HEK293T (cell line): Measurements from ENCODE around the gene TENM3.

Experiments used
- BHLHE40 ChIP-seq: fragments of 450-650 bp; IDR thresholded peaks from 2 replicates; pipeline ENCODE4 v1.6.1; 2016; ENCODE audit warnings: mild to moderate bottlenecking, moderate library complexity, borderline replicate concordance
- L3MBTL2 ChIP-seq: fragments of 450-650 bp; conservative IDR thresholded peaks from 2 replicates; pipeline ENCODE4 v1.6.1; 2016; ENCODE audit warnings: mild to moderate bottlenecking
- TARDBP ChIP-seq: fragments of 450-650 bp; IDR thresholded peaks from 2 replicates; pipeline ENCODE4 v1.6.1; 2016
- ZNF384 ChIP-seq: fragments of 450-650 bp; IDR thresholded peaks from 2 replicates; pipeline ENCODE4 v1.6.1; 2016

GRCh38 chr4:182409271-182409670 is 166.1 kb downstream of the TENM3 start:
- TF ChIP-seq L3MBTL2 (no peak), ZNF384 (no peak), BHLHE40 (no peak), TARDBP (no peak)
